HepG2 (cell line): ENCODE measurements around the gene COL4A6. TPM values are rescaled to one million over a fixed set of nuclear protein-coding genes. Genes with fewer than 3 reads are reported as not detected.

Experiments used
- ATAC-seq: fragments of 200-7000 bp; cut with Tn5 transposase; 3 replicates; pipeline ENCODE4 v1.9.1; 2020; ENCODE audit warnings: mild to moderate bottlenecking, moderate library complexity
- BruUV-seq: library from RNA; stranded (reverse); fragments of 400-500 nt; replicated peaks from 2 replicates; lab custom pipeline; 2021; lab: Mats Ljungman, UMichigan
- CTCF ChIA-PET: fragments of 300-600 bp; formaldehyde crosslinking; extraction: SDS; loops from one replicate; lab custom pipeline; 2021; ENCODE audit warnings: low total read pairs, inconsistent platforms, low intra/inter-chr PET ratio; lab: Yijun Ruan, JAX
- POLR2A ChIA-PET: fragments of 350-600 bp; sonication (Branson Sonifier 250); formaldehyde crosslinking; loops from one replicate; lab custom pipeline; 2020; ENCODE audit warnings: antibody characterized with exemption, inconsistent platforms; lab: Yijun Ruan, JAX
- DNase-seq: peaks from one replicate; pipeline ENCODE4 v3.0.0-alpha.2; 2015; ENCODE audit warnings: low spot score
- FAIRE-seq: peaks from 3 replicates; lab custom pipeline; 2011; peaks lifted over from hg19 to GRCh38; lab: Jason Lieb, UNC
- H2AFZ ChIP-seq: one replicate; pipeline ENCODE4 v1.6.1; 2011; ENCODE audit warnings: low read length, inconsistent platforms
- H3K27ac ChIP-seq: fragments of 300-600 bp; 3 replicates; pipeline ENCODE4 v1.8.0; 2011; ENCODE audit warnings: mixed run types, mild to moderate bottlenecking, mixed read lengths, low read length, inconsistent platforms; ENCODE audit not compliant: insufficient read depth; ENCODE audit errors: extremely low read length
- H3K27me3 ChIP-seq, 2 experiments: fragments of 200-600 bp in 1 of 2; 2 replicates in 1 of 2; 3 replicates in 1 of 2; pipeline versions ENCODE4 v1.6.0 to v1.8.0; 2011; ENCODE audit warnings: low read length in 2 of 2, mild to moderate bottlenecking in 2 of 2, moderate library complexity in 2 of 2, inconsistent platforms in 1 of 2; ENCODE audit not compliant: insufficient read depth in 2 of 2, control insufficient read depth in 1 of 2
- H3K36me3 ChIP-seq, 2 experiments: fragments of 200-600 bp in 1 of 2; replicated peaks in 1 of 2; 2 replicates in 1 of 2; 3 replicates in 1 of 2; pipeline versions ENCODE4 v1.5.1 to v1.8.0; 2011; ENCODE audit warnings: low read length in 2 of 2, inconsistent platforms in 1 of 2; ENCODE audit not compliant: insufficient read depth in 2 of 2, control insufficient read depth in 1 of 2
- H3K4me1 ChIP-seq: 2 replicates; pipeline ENCODE4 v1.5.1; 2012; ENCODE audit warnings: low read length, inconsistent platforms; ENCODE audit not compliant: insufficient read depth
- H3K4me2 ChIP-seq: 2 replicates; pipeline ENCODE4 v1.6.0; 2011; ENCODE audit warnings: low read depth, low read length, inconsistent platforms
- H3K4me3 ChIP-seq, 3 experiments: fragments of 200-600 bp in 1 of 3; sonication (generic), shearing (Covaris generic) in 1 of 3; replicated peaks in 1 of 3; 2 replicates each; pipeline ENCODE4 v1.5.1; 2011 to 2016; ENCODE audit warnings: low read length in 3 of 3, inconsistent platforms in 2 of 3, low read depth in 2 of 3, mild to moderate bottlenecking in 2 of 3, control low read depth in 1 of 3, mixed read lengths in 1 of 3; ENCODE audit not compliant: insufficient read depth in 1 of 3
- H3K79me2 ChIP-seq: one replicate; pipeline ENCODE4 v1.6.1; 2011; ENCODE audit warnings: low read length, inconsistent platforms; ENCODE audit not compliant: insufficient read depth
- H3K9ac ChIP-seq: 2 replicates; pipeline ENCODE4 v1.6.0; 2011; ENCODE audit warnings: mild to moderate bottlenecking, low read depth, low read length, inconsistent platforms; ENCODE audit not compliant: insufficient read depth
- H3K9me3 ChIP-seq: 2 replicates; pipeline ENCODE4 v1.5.1; 2012; ENCODE audit warnings: mild to moderate bottlenecking, low read length
- H4K20me1 ChIP-seq: 2 replicates; pipeline ENCODE4 v1.6.0; 2011; ENCODE audit warnings: inconsistent platforms, mild to moderate bottlenecking, low read length, moderate library complexity; ENCODE audit not compliant: insufficient read depth
- BCL3 ChIP-seq: sonication (generic); formaldehyde crosslinking; IDR thresholded peaks from 2 replicates; pipeline ENCODE4 v1.5.1; 2020; ENCODE audit warnings: mild to moderate bottlenecking, missing genetic modification reagents, moderate library complexity
- CAMTA2 ChIP-seq: sonication (generic); formaldehyde crosslinking; IDR thresholded peaks from 2 replicates; pipeline ENCODE4 v1.4.0; 2020; ENCODE audit warnings: mild to moderate bottlenecking, missing genetic modification reagents, borderline replicate concordance
- ISL2 ChIP-seq: sonication (generic); formaldehyde crosslinking; IDR thresholded peaks from 2 replicates; pipeline ENCODE4 v1.5.0; 2020; ENCODE audit warnings: missing genetic modification reagents
- NFIC ChIP-seq: IDR thresholded peaks from 2 replicates; pipeline ENCODE4 v1.6.1; 2012; ENCODE audit warnings: mild to moderate bottlenecking, low read length, inconsistent platforms
- TOPORS ChIP-seq: sonication (generic); formaldehyde crosslinking; IDR thresholded peaks from 2 replicates; pipeline ENCODE4 v1.8.0; 2023; ENCODE audit warnings: mild to moderate bottlenecking, missing genetic modification reagents
- ZBTB25 ChIP-seq: IDR thresholded peaks from 2 replicates; pipeline ENCODE4 v1.6.1; 2018; ENCODE audit warnings: missing genetic modification reagents
- ZNF235 ChIP-seq: sonication (generic); formaldehyde crosslinking; IDR thresholded peaks from 2 replicates; pipeline ENCODE4 v1.8.1; 2023; ENCODE audit warnings: mild to moderate bottlenecking, missing genetic modification reagents, borderline replicate concordance
- ZNF256 ChIP-seq: sonication (generic); formaldehyde crosslinking; conservative IDR thresholded peaks from 2 replicates; pipeline ENCODE4 v1.4.0; 2020; ENCODE audit warnings: missing genetic modification reagents
- ZNF512 ChIP-seq: sonication (generic); formaldehyde crosslinking; IDR thresholded peaks from 2 replicates; pipeline ENCODE4 v1.4.0; 2020; ENCODE audit warnings: mild to moderate bottlenecking, missing genetic modification reagents
- ZNF567 ChIP-seq: sonication (generic); formaldehyde crosslinking; IDR thresholded peaks from 2 replicates; pipeline ENCODE4 v1.8.1; 2023; ENCODE audit warnings: mild to moderate bottlenecking, missing genetic modification reagents, borderline replicate concordance
- ZNF570 ChIP-seq: sonication (generic); formaldehyde crosslinking; IDR thresholded peaks from 2 replicates; pipeline ENCODE4 v1.4.0; 2020; ENCODE audit warnings: mild to moderate bottlenecking, missing genetic modification reagents, borderline replicate concordance
- ZNF670 ChIP-seq: sonication (generic); formaldehyde crosslinking; IDR thresholded peaks from 2 replicates; pipeline ENCODE4 v1.8.0; 2022; ENCODE audit warnings: mild to moderate bottlenecking, missing genetic modification reagents, borderline replicate concordance
- ZNF782 ChIP-seq: sonication (generic); formaldehyde crosslinking; IDR thresholded peaks from 2 replicates; pipeline ENCODE4 v1.4.0; 2020; ENCODE audit warnings: missing genetic modification reagents, mild to moderate bottlenecking, borderline replicate concordance
- WGBS: methylation state at CpG from one replicate; pipeline ENCODE4 v1.1.6; 2017; ENCODE audit warnings: low lambda C conversion rate; 5-methylcytosine and 5-hydroxymethylcytosine counted together
- in situ Hi-C: cut with HindIII; loops from 2 replicates; pipeline ENCODE4 v1.10.0; 2017; ENCODE audit warnings: low pct_unique_long_range_greater_than_20kb; ENCODE audit not compliant: extremely low pct_ligation_motif_present
- intact Hi-C: fragments of 100-400 bp; cut with micrococcal nuclease; formaldehyde crosslinking; loops from one replicate; pipeline ENCODE4 v1.10.0; 2022; ENCODE audit not compliant: unreplicated experiment
- polyA plus RNA-seq, 8 experiments: library from polyadenylated mRNA; depleted of rRNA in 3 of 8; stranded (reverse) in 7 of 8; unstranded in 1 of 8; fragments of >200 nt; fragmentation: Illumina TruSeq in 4 of 8; extraction: Trizol in 4 of 8; gene quantifications; 2 replicates each; pipeline versions ENCODE4 v1.2.1 to v1.2.3, GENCODE V29; 2011 to 2016; ENCODE audit warnings: low read depth in 4 of 8, missing spikeins in 1 of 8, mixed read lengths in 1 of 8; ENCODE audit not compliant: insufficient read depth in 1 of 8
- total RNA-seq, 5 experiments: library from RNA; depleted of rRNA; stranded (reverse); fragments of >200 nt; fragmentation: Illumina TruSeq; extraction: Trizol; gene quantifications; 2 replicates each; pipeline ENCODE4 v1.2.3, GENCODE V29; 2016; ENCODE audit warnings: low read depth in 1 of 5
- TF ChIP-seq, protein P1 (sequence below): sonication (generic); formaldehyde crosslinking; IDR thresholded peaks from 2 replicates; pipeline ENCODE4 v1.9.0; 2022; ENCODE audit warnings: low read depth, missing genetic modification reagents
- TF ChIP-seq, protein P2 (sequence below): sonication (generic); formaldehyde crosslinking; IDR thresholded peaks from 2 replicates; pipeline ENCODE4 v1.4.0; 2020; ENCODE audit warnings: mild to moderate bottlenecking, missing genetic modification reagents
- TF ChIP-seq, protein P3 (sequence below): sonication (generic); formaldehyde crosslinking; IDR thresholded peaks from 2 replicates; pipeline ENCODE4 v1.4.0; 2020; ENCODE audit warnings: missing genetic modification reagents, borderline replicate concordance

COL4A6 gene
- total and polyA plus RNA-seq, 2 of the 13 experiments (the other 11 are each of a cell fraction or from before 2014, with no cell fraction given): 4.5 to 8.2 TPM

GRCh38 chrX:108160309-108160708, 277.9 kb downstream of the COL4A6 start:
- intact Hi-C loops: no loop called here
- Histone ChIP-seq H3K27me3 (no peaks in the 10 kb centered on the region), H3K79me2 (no peaks in the 10 kb centered on the region), H4K20me1 (no peaks in the 10 kb centered on the region), H3K4me3 (no peak overlapping the region), H3K36me3 (no peaks in the 10 kb centered on the region), H3K27ac (no peak overlapping the region), H3K4me2 (no peak overlapping the region), H3K9ac (no peak overlapping the region), H2AFZ (no peak overlapping the region), H3K4me1 (no peaks in the 10 kb centered on the region), H3K9me3 (no peaks in the 10 kb centered on the region)
- no peak for FAIRE-seq
- POLR2A ChIA-PET: no interaction called here
- CTCF ChIA-PET: no interaction called here
- no TSS peak for BruUV-seq
- no CpG with 5 or more reads among the region's 5 CpGs for WGBS
- in situ Hi-C loops: no loop called here
- DNase-seq: no peak
- TF ChIP-seq, protein P1, sequence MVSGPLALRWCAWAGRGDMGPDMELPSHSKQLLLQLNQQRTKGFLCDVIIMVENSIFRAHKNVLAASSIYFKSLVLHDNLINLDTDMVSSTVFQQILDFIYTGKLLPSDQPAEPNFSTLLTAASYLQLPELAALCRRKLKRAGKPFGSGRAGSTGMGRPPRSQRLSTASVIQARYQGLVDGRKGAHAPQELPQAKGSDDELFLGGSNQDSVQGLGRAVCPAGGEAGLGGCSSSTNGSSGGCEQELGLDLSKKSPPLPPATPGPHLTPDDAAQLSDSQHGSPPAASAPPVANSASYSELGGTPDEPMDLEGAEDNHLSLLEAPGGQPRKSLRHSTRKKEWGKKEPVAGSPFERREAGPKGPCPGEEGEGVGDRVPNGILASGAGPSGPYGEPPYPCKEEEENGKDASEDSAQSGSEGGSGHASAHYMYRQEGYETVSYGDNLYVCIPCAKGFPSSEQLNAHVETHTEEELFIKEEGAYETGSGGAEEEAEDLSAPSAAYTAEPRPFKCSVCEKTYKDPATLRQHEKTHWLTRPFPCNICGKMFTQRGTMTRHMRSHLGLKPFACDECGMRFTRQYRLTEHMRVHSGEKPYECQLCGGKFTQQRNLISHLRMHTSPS: no peak
- no peak for TF ChIP-seq ZNF782 (CRISPR knock-in tag)
- TF ChIP-seq ZNF256: no peak
- TF ChIP-seq ZNF512 (CRISPR knock-in tag): no peak
- TF ChIP-seq, protein P2, sequence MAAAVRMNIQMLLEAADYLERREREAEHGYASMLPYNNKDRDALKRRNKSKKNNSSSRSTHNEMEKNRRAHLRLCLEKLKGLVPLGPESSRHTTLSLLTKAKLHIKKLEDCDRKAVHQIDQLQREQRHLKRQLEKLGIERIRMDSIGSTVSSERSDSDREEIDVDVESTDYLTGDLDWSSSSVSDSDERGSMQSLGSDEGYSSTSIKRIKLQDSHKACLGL (CRISPR knock-in tag): no peak
- no peak for TF ChIP-seq ZBTB25
- TF ChIP-seq, protein P3, sequence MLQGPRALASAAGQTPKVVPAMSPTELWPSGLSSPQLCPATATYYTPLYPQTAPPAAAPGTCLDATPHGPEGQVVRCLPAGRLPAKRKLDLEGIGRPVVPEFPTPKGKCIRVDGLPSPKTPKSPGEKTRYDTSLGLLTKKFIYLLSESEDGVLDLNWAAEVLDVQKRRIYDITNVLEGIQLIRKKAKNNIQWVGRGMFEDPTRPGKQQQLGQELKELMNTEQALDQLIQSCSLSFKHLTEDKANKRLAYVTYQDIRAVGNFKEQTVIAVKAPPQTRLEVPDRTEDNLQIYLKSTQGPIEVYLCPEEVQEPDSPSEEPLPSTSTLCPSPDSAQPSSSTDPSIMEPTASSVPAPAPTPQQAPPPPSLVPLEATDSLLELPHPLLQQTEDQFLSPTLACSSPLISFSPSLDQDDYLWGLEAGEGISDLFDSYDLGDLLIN: no peak
- TF ChIP-seq BCL3 (CRISPR knock-in tag): no peak
- no peak for TF ChIP-seq CAMTA2
- no peak for TF ChIP-seq ISL2 (CRISPR knock-in tag)
- no peak for TF ChIP-seq ZNF235 (CRISPR knock-in tag)
- no peak for TF ChIP-seq NFIC
- no peak for TF ChIP-seq TOPORS
- no peak for TF ChIP-seq ZNF570
- TF ChIP-seq ZNF670: no peak
- TF ChIP-seq ZNF567 (CRISPR knock-in tag): no peak
- no peak for ATAC-seq
